C4-2B (cell line): ENCODE results near the gene BRICD5.

ENCODE experiments used
- ZFX ChIP-seq: fragments of 450-650 bp; IDR thresholded peaks from 2 replicates; pipeline ENCODE4 v1.6.1; 2017
- TF ChIP-seq, protein P1 (sequence below): fragments of 450-650 bp; conservative IDR thresholded peaks from 2 replicates; pipeline ENCODE4 v1.5.1; 2017; ENCODE audit warnings: mild to moderate bottlenecking

DNA sequence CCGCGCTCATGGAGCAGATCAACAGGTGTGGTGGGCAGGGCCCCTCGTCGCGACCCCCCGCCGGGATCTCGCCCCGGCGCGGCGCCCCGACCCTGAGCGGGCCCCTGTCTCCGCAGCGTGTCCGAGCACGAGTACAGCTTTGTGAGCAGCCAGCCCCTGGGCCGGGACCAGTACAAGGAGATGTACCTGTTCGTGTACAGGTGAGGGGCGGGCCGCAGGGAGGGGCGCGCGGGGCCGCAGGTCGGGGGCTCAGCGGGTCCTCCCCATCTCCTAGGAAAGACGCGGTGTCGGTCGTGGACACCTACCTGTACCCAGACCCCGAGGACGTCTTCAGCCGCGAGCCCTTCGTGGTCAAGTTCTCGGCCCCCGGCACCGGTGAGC is 26.4 kb upstream of the BRICD5 start:
- TF ChIP-seq, protein P1, sequence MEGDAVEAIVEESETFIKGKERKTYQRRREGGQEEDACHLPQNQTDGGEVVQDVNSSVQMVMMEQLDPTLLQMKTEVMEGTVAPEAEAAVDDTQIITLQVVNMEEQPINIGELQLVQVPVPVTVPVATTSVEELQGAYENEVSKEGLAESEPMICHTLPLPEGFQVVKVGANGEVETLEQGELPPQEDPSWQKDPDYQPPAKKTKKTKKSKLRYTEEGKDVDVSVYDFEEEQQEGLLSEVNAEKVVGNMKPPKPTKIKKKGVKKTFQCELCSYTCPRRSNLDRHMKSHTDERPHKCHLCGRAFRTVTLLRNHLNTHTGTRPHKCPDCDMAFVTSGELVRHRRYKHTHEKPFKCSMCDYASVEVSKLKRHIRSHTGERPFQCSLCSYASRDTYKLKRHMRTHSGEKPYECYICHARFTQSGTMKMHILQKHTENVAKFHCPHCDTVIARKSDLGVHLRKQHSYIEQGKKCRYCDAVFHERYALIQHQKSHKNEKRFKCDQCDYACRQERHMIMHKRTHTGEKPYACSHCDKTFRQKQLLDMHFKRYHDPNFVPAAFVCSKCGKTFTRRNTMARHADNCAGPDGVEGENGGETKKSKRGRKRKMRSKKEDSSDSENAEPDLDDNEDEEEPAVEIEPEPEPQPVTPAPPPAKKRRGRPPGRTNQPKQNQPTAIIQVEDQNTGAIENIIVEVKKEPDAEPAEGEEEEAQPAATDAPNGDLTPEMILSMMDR = no peak
- TF ChIP-seq ZFX = no peak
